Measurements from ENCODE around the gene PEA15.
A peak's percentile ranks its signal among the peaks of the same experiment; 100 is the strongest.

GRCh38 chr1:160224606-160225005 lies 19.4 kb downstream of the PEA15 start:
- no peak for TF ChIP-seq CTCF (IDR thresholded peaks at IDR 0.05; ENCODE audit: control extremely low read depth in 1 of 3, insufficient read depth in 1 of 3, low read depth in 1 of 3, low read length in 3 of 3)
- no peak for TF ChIP-seq CEBPB (IDR thresholded peaks at IDR 0.05; ENCODE audit: low read depth, low read length)
- no peak for TF ChIP-seq ZNF274 (IDR thresholded peaks at IDR 0.05; ENCODE audit: borderline replicate concordance, extremely low read depth, low read length)
- TF ChIP-seq RBBP5 (IDR thresholded peaks at IDR 0.05; ENCODE audit: borderline replicate concordance, low read depth, low read length): no peak
- TF ChIP-seq EZH2 (IDR thresholded peaks at IDR 0.05; ENCODE audit: low read depth, low read length, severe bottlenecking): no peak
- TF ChIP-seq POLR2AphosphoS5 (IDR thresholded peaks at IDR 0.05; ENCODE audit: low read depth, low read length): 0 out of 2 replicates have a peak, but pooled peaks have one; percentile 45
- TF ChIP-seq NANOG (IDR thresholded peaks at IDR 0.05; ENCODE audit: insufficient read depth, low read depth, low read length, poor library complexity, severe bottlenecking): no peak
- no peak for TF ChIP-seq BRCA1 (IDR thresholded peaks at IDR 0.05; ENCODE audit: low read depth, low read length)
